Smooth muscle cell (in vitro differentiated cells): Measurements from ENCODE around the gene AWAT1. TPM values are rescaled to one million over a fixed set of nuclear protein-coding genes. Genes with fewer than 3 reads are reported as not detected.
"Not testable (repeated sequence)": the region's sequence is repeated elsewhere in the genome, so short reads cannot be mapped to it uniquely, and the experiment has no call there.

Source experiments
- DNase-seq: peaks from one replicate; lab custom pipeline; 2025; ENCODE audit not compliant: unreplicated experiment; lab: John Stamatoyannopoulos, UW
- H2AFZ ChIP-seq: fragments of 200-600 bp; sonication (generic); 2 replicates; pipeline ENCODE4 v1.6.0; 2016; ENCODE audit warnings: antibody characterized with exemption, low read depth, mild to moderate bottlenecking
- H3F3A ChIP-seq: fragments of 200-600 bp; sonication (generic); 2 replicates; pipeline ENCODE4 v1.6.0; 2017; ENCODE audit warnings: antibody characterized with exemption, low read depth
- H3K27ac ChIP-seq: fragments of 200-600 bp; sonication (generic); 2 replicates; pipeline ENCODE4 v1.5.1; 2016; ENCODE audit warnings: low read depth, mild to moderate bottlenecking
- H3K27me3 ChIP-seq: fragments of 200-600 bp; sonication (generic); 2 replicates; pipeline ENCODE4 v1.6.1; 2016; ENCODE audit warnings: low read depth, mild to moderate bottlenecking
- H3K36me3 ChIP-seq: fragments of 200-600 bp; sonication (generic); 2 replicates; pipeline ENCODE4 v1.5.1; 2016; ENCODE audit warnings: low read depth
- H3K4me1 ChIP-seq: fragments of 200-600 bp; sonication (generic); 2 replicates; pipeline ENCODE4 v1.5.1; 2016; ENCODE audit warnings: low read depth
- H3K4me2 ChIP-seq: fragments of 200-600 bp; sonication (generic); 2 replicates; pipeline ENCODE4 v1.6.0; 2016; ENCODE audit warnings: mild to moderate bottlenecking
- H3K4me3 ChIP-seq: fragments of 200-600 bp; sonication (generic); 2 replicates; pipeline ENCODE4 v1.5.1; 2016; ENCODE audit warnings: mild to moderate bottlenecking
- H3K79me2 ChIP-seq: fragments of 200-600 bp; sonication (generic); 2 replicates; pipeline ENCODE4 v1.6.0; 2016; ENCODE audit warnings: low read depth, mild to moderate bottlenecking
- H3K9ac ChIP-seq: fragments of 200-600 bp; sonication (generic); 2 replicates; pipeline ENCODE4 v1.6.0; 2016; ENCODE audit warnings: low read depth
- H3K9me3 ChIP-seq: fragments of 200-600 bp; sonication (generic); replicated peaks from 2 replicates; pipeline ENCODE4 v1.5.1; 2016; ENCODE audit warnings: low read depth
- H4K20me1 ChIP-seq: fragments of 200-600 bp; sonication (generic); 2 replicates; pipeline ENCODE4 v1.6.0; 2016; ENCODE audit warnings: low read depth
- WGBS: methylation state at CpG from one replicate; pipeline ENCODE4 v1.1.7; 2016; ENCODE audit warnings: low lambda C conversion rate; 5-methylcytosine and 5-hydroxymethylcytosine counted together
- polyA plus RNA-seq: library from polyadenylated mRNA; unstranded; fragments of >200 nt; fragmentation: Nextera tagmentation; extraction: Ambion mirVana; gene quantifications from 2 replicates; pipeline ENCODE4 v1.2.1, GENCODE V29; 2016
- total RNA-seq: library from RNA; depleted of rRNA; stranded (reverse); fragments of >200 nt; gene quantifications from 2 replicates; pipeline ENCODE4 v1.2.3, GENCODE V29; 2014
- TF ChIP-seq, protein P1 (sequence below): fragments of 200-600 bp; sonication (generic); IDR thresholded peaks from 2 replicates; pipeline ENCODE4 v1.5.1; 2017; ENCODE audit warnings: borderline replicate concordance, mild to moderate bottlenecking, antibody characterized with exemption; ENCODE audit not compliant: insufficient read depth, poor library complexity, severe bottlenecking

Gene AWAT1
- total and polyA plus RNA-seq, 2 experiments from 2014 or later, result not detected

DNA sequence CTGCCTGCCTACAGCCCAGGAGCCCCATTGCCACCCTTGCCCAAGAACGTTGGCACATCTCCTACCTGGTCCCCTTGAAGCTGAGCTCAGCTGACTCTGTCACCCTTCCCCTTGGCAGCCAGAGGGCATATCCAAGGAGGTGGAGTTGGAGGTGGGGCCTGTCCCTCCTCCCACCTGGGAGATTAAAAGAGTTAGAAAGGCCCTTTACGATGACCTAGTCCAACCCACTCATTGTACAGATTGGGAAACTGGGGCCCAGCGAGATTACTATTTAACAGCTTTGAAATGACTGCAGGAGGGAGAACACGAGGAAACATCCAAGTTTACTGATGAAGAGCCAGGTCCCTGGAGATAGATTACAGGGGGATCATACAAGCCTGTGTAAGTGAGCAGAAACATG, 25.6 kb downstream of the AWAT1 start, which contains the start of gene P2RY4:
P2RY4 (minus strand) TSS at position 101 of the 400 bp plus-strand sequence. CDS start 580 bp downstream, outside the sequence.
- no peak within 1 kb of the TSS for H3K4me3 ChIP-seq
- H4K20me1 ChIP-seq, result no peaks in the 10 kb centered on the region
- H3K9ac ChIP-seq, result no peak within 1 kb of the TSS
- TF ChIP-seq, protein P1, sequence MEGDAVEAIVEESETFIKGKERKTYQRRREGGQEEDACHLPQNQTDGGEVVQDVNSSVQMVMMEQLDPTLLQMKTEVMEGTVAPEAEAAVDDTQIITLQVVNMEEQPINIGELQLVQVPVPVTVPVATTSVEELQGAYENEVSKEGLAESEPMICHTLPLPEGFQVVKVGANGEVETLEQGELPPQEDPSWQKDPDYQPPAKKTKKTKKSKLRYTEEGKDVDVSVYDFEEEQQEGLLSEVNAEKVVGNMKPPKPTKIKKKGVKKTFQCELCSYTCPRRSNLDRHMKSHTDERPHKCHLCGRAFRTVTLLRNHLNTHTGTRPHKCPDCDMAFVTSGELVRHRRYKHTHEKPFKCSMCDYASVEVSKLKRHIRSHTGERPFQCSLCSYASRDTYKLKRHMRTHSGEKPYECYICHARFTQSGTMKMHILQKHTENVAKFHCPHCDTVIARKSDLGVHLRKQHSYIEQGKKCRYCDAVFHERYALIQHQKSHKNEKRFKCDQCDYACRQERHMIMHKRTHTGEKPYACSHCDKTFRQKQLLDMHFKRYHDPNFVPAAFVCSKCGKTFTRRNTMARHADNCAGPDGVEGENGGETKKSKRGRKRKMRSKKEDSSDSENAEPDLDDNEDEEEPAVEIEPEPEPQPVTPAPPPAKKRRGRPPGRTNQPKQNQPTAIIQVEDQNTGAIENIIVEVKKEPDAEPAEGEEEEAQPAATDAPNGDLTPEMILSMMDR, result no peak
- no peak within 1 kb of the TSS for H3K27ac ChIP-seq
- no peaks in the 10 kb centered on the region for H3K36me3 ChIP-seq
- no peak within 1 kb of the TSS for H3K4me2 ChIP-seq
- no peak for DNase-seq
- no peaks in the 10 kb centered on the region for H3K79me2 ChIP-seq
- H2AFZ ChIP-seq, result no peak within 1 kb of the TSS
- no peaks in the 10 kb centered on the region for H3K9me3 ChIP-seq
- no peaks in the 10 kb centered on the region for H3F3A ChIP-seq
- H3K27me3 ChIP-seq, result no peaks in the 10 kb centered on the region
- 63% methylated on average over 4 of the region's 4 CpGs for WGBS
- H3K4me1 ChIP-seq, result no peaks in the 10 kb centered on the region

DNA sequence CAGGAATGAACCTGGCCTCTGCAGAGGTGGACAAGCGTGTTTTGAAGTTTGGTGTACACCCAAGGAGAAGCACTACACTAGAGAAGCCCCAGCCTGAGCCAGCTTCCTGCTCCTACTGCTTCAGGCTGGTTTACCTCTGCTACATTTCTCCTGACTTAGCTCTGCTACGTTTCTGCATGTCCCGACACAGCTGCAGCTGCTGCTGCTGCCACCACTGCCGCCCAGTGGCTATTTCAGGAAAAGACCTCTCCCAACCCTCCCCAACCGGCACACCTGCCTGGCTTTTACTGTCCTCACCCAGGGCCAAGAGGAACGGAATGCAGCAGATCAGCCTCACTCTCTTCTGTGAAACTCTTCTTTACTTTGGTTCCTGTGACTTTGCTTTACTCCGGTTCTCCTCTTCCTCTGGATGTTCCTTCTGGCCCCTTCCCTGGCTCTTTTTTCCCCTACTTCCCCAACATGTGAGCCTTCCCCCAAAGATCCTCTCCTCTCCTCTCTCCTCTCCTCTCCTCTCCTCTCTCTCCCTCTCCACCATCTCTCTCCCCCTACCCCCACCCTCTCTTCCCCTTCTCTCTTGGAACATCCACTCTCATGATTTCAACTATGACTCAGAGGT, 28.6 kb downstream of the AWAT1 start:
- H2AFZ ChIP-seq, result no peak overlapping the region
- H3K9me3 ChIP-seq, result no peaks in the 10 kb centered on the region
- H3K9ac ChIP-seq, result no peak overlapping the region
- H4K20me1 ChIP-seq, result no peaks in the 10 kb centered on the region
- no peaks in the 10 kb centered on the region for H3K79me2 ChIP-seq
- WGBS, result 29% methylated on average over 7 of the region's 7 CpGs
- no peak overlapping the region for H3K27ac ChIP-seq
- no peak for DNase-seq
- H3K4me2 ChIP-seq, result no peak overlapping the region
- no peak overlapping the region for H3K4me3 ChIP-seq
- TF ChIP-seq, protein P1, result peak; percentile 46
- no peaks in the 10 kb centered on the region for H3K4me1 ChIP-seq
- H3K36me3 ChIP-seq, result no peaks in the 10 kb centered on the region
- no peaks in the 10 kb centered on the region for H3F3A ChIP-seq
- no peaks in the 10 kb centered on the region for H3K27me3 ChIP-seq

DNA sequence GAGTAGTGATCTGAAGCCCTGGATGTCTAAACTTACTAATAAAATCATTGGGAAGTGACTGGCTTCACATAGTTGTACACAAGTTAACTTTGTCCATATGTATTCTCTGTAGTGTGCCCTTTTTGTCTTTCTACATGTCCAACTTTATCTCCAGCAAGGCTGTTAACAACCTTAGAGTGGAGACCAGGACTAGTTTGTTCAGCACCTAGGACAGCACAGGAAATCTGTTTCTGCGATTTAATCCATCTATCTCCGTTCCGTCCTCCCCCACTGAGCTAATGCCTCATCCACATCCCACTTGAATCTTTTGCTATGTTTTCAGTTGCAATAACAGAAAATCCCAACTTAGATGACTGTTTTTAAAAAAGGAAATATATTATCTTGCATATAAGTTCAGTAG, 30.3 kb downstream of the AWAT1 start:
- Histone ChIP-seq H3K4me1 (no peaks in the 10 kb centered on the region), H3K27me3 (no peaks in the 10 kb centered on the region), H2AFZ (no peak overlapping the region), H3K36me3 (no peaks in the 10 kb centered on the region), H4K20me1 (no peaks in the 10 kb centered on the region), H3K9ac (no peak overlapping the region), H3K27ac (no peak overlapping the region), H3K79me2 (no peaks in the 10 kb centered on the region), H3K9me3 (no peaks in the 10 kb centered on the region), H3F3A (no peaks in the 10 kb centered on the region), H3K4me3 (no peak overlapping the region), H3K4me2 (no peak overlapping the region)
- TF ChIP-seq, protein P1, result no peak
- DNase-seq, result no peak
- WGBS, result 59% methylated on average over 3 of the region's 3 CpGs

DNA sequence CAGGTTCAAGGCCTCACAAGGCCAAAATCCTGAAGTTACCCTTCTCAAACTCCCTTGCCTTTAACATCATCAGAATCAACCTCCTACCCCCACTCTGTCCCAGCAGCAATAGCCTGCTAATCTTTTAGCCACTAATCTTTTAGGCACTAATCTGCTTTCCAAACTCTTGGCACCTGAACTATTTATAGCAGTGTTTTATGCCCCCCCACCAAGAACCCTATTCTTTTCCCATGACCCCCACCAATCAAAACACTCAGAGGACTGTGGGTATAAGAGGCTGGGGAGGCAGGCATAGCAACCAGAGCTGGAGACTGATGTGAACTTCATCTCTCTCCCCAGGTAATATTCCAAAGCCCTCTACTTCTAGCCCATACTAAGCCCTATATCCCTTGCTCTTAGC, 33.6 kb downstream of the AWAT1 start, which contains the start of gene ARR3:
ARR3 (plus strand) TSS at position 301 of the 400 bp plus-strand sequence. CDS start 1,052 bp downstream, outside the sequence.
- no peaks in the 10 kb centered on the region for H3K36me3 ChIP-seq
- no peaks in the 10 kb centered on the region for H4K20me1 ChIP-seq
- H3K9ac ChIP-seq, result no peak within 1 kb of the TSS
- TF ChIP-seq, protein P1, result no peak
- no peaks in the 10 kb centered on the region for H3K4me1 ChIP-seq
- no peaks in the 10 kb centered on the region for H3F3A ChIP-seq
- no peak within 1 kb of the TSS for H3K4me3 ChIP-seq
- H3K27ac ChIP-seq, result no peak within 1 kb of the TSS
- no peak within 1 kb of the TSS for H2AFZ ChIP-seq
- no peaks in the 10 kb centered on the region for H3K27me3 ChIP-seq
- H3K79me2 ChIP-seq, result no peaks in the 10 kb centered on the region
- H3K9me3 ChIP-seq, result no peaks in the 10 kb centered on the region
- H3K4me2 ChIP-seq, result no peak within 1 kb of the TSS
- no peak for DNase-seq

DNA sequence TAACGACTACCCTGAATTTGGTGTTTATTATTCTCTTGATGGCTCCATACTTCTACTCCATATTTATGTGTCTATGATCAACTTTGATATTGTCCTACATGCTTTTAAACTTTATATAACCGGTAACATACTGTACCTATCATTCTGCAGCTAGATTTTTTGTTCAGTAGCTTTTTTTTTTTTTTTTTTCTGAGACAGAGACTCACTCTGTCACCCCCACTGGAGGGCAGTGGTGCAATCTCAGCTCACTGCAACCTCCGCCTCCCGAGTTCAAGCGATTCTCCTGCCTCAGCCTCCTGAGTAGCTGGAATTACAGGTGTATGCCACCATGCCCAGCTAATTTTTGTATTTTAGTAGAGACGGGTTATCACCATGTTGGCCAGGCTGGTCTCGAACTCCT, 39.6 kb downstream of the AWAT1 start:
- 75% methylated on average over 7 of the region's 7 CpGs for WGBS
- not testable (repeated sequence) for H3K4me3 ChIP-seq, H3K79me2 ChIP-seq, H3K4me1 ChIP-seq, DNase-seq, H3K4me2 ChIP-seq, H3K27me3 ChIP-seq, H4K20me1 ChIP-seq, H3K9ac ChIP-seq, H3K36me3 ChIP-seq, H3K27ac ChIP-seq, H3K9me3 ChIP-seq, H2AFZ ChIP-seq, H3F3A ChIP-seq
